ENCODE results near the gene VIL1. TPM values are rescaled to one million over a fixed set of nuclear protein-coding genes. Genes with fewer than 3 reads are reported as not detected.

The VIL1 gene
- 0.12 TPM in 1 of 2 replicates, not detected in the other for total RNA-seq

GRCh38 chr2:218418717-218419458 lies at the start of gene VIL1:
TSS of gene VIL1 (plus strand) at chr2:218419123. CDS start at chr2:218423779, 4,656 bp downstream.

GRCh38 chr2:218381916-218382366 lies 37.0 kb upstream of the VIL1 start, which contains the start of gene SLC11A1:
TSS of gene SLC11A1 (plus strand) at chr2:218382273. CDS start at chr2:218382369, 96 bp downstream.

GRCh38 chr2:218399391-218400166 lies 19.3 kb upstream of the VIL1 start, which contains the start of gene CTDSP1:
TSS of gene CTDSP1 (plus strand) at chr2:218399868. CDS start at chr2:218400091, 223 bp downstream.

Other genes starting within 250 kb of the VIL1 start
- 300 and 448 TPM in 2 replicates for gene ARPC2, start 201.9 kb upstream of the VIL1 start, total RNA-seq
- gene GPBAR1, start 158.1 kb upstream of the VIL1 start, total RNA-seq: 0.12 TPM in 1 of 2 replicates, not detected in the other
- gene AAMP, start 149.0 kb upstream of the VIL1 start, total RNA-seq: 160 and 195 TPM in 2 replicates
- gene PNKD, start 148.6 kb upstream of the VIL1 start, total RNA-seq: 24.0 and 24.2 TPM in 2 replicates
- 144 and 215 TPM in 2 replicates for gene TMBIM1, start 126.6 kb upstream of the VIL1 start, total RNA-seq
- not detected in 2 replicates for gene CATIP, start 62.3 kb upstream of the VIL1 start, total RNA-seq
- 0.11 and 0.25 TPM in 2 replicates for gene SLC11A1, start 36.9 kb upstream of the VIL1 start, total RNA-seq
- 36.7 and 46.0 TPM in 2 replicates for gene CTDSP1, start 19.3 kb upstream of the VIL1 start, total RNA-seq
- gene USP37, start 149.2 kb downstream of the VIL1 start, total RNA-seq: 10.1 and 11.6 TPM in 2 replicates
- 38.1 and 69.2 TPM in 2 replicates for gene CNOT9, start 149.7 kb downstream of the VIL1 start, total RNA-seq
- gene PLCD4, start 188.8 kb downstream of the VIL1 start, total RNA-seq: 2.1 and 2.6 TPM in 2 replicates
- 8.5 and 9.7 TPM in 2 replicates for gene ZNF142, start 240.5 kb downstream of the VIL1 start, total RNA-seq
- 36.5 and 49.9 TPM in 2 replicates for gene BCS1L, start 240.6 kb downstream of the VIL1 start, total RNA-seq